ENCODE results near the gene AGPAT1. TPM values are rescaled to one million over a fixed set of nuclear protein-coding genes. Genes with fewer than 3 reads are reported as not detected.
A peak's percentile ranks its signal among the peaks of the same experiment; 100 is the strongest.

The AGPAT1 gene
- total RNA-seq, 6 donors from 2014 or later = 25.9 to 54.5 (median 32.6) TPM

DNA sequence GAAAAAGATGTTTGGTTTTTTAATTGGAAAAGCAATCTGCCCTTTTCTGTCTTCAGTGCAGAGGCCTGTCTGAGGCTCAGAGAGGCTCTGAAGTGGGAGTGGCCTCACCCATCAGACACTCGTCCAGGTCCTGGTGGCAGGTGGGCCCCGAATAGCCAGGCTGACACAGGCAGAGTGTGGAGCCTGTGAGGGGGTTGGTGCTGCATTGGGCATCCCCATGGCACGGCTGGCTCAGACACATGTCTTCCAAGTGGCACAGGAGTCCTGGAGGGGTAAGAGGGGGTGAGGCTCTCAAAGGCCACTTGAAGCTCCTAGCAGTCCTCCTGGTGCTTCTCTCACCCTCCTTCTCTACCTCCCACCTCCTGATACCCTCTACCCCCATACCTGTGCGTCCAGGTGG is 44.1 kb upstream of the AGPAT1 start:
- Histone ChIP-seq H3K27me3 (no peaks in the 10 kb centered on the region), H3K4me3 (no peak overlapping the region), H3K9me3 (no peaks in the 10 kb centered on the region), H3K27ac (peak overlapping the region in 2 of 4 donors; percentile 54 to 87), H3K36me3 (peaks cover 0 to 61% (median 10%) of the 10 kb centered on the region in 4 donors), H3K4me1 (peaks cover 5 to 13% (median 8%) of the 10 kb centered on the region in 4 donors)
- WGBS, 2 donors = 61 to 92% methylated on average over 4 of the region's 4 CpGs
- ATAC-seq (ENCODE audit: low FRiP score in 2 of 2) = no peak
- DNase-seq = peak in 1 of 2 donors; percentile 11
- TF ChIP-seq POLR2A (IDR thresholded peaks at IDR 0.05) (no peak), POLR2AphosphoS5 (IDR thresholded peaks at IDR 0.05) (no peak), EP300 (IDR thresholded peaks at IDR 0.05) (no peak)
- TF ChIP-seq, protein P1, sequence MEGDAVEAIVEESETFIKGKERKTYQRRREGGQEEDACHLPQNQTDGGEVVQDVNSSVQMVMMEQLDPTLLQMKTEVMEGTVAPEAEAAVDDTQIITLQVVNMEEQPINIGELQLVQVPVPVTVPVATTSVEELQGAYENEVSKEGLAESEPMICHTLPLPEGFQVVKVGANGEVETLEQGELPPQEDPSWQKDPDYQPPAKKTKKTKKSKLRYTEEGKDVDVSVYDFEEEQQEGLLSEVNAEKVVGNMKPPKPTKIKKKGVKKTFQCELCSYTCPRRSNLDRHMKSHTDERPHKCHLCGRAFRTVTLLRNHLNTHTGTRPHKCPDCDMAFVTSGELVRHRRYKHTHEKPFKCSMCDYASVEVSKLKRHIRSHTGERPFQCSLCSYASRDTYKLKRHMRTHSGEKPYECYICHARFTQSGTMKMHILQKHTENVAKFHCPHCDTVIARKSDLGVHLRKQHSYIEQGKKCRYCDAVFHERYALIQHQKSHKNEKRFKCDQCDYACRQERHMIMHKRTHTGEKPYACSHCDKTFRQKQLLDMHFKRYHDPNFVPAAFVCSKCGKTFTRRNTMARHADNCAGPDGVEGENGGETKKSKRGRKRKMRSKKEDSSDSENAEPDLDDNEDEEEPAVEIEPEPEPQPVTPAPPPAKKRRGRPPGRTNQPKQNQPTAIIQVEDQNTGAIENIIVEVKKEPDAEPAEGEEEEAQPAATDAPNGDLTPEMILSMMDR (IDR thresholded peaks at IDR 0.05) = no peak

DNA sequence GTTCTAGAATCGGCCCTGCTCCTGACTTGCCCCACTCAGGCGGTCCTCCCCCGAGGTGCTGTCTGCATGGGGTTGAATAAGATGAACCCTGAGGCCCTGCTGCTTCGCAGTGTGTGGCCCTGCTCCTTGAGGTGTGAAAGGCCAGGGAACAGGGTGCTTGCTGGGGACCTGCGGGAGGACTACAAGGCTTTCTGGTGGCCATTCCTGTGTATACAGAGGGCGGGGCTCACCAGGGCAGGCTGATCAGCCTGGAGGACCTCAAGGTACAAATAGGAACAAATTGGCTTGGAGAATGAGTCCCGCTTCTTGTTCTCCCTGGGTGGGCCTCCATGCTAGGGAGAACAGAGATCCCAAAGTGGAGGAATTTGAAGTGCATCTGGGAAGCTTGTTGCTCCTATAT is 42.3 kb upstream of the AGPAT1 start:
- Histone ChIP-seq H3K36me3 (peaks cover 0 to 74% (median 17%) of the 10 kb centered on the region in 4 donors), H3K27me3 (no peaks in the 10 kb centered on the region), H3K27ac (peak overlapping the region in 2 of 4 donors; percentile 42 to 44), H3K4me1 (peaks cover 2 to 9% (median 6%) of the 10 kb centered on the region in 4 donors), H3K4me3 (no peak overlapping the region), H3K9me3 (no peaks in the 10 kb centered on the region)
- WGBS, 2 donors = 82 to 88% methylated on average over 3 to 6 of the region's 7 CpGs
- DNase-seq (peak in 1 of 2 donors; percentile 19), ATAC-seq (ENCODE audit: low FRiP score in 2 of 2) (no peak)
- no peak for TF ChIP-seq POLR2AphosphoS5 (IDR thresholded peaks at IDR 0.05)
- TF ChIP-seq EP300 (IDR thresholded peaks at IDR 0.05) = no peak
- TF ChIP-seq, protein P1 (IDR thresholded peaks at IDR 0.05) = no peak
- TF ChIP-seq POLR2A (IDR thresholded peaks at IDR 0.05) = no peak

DNA sequence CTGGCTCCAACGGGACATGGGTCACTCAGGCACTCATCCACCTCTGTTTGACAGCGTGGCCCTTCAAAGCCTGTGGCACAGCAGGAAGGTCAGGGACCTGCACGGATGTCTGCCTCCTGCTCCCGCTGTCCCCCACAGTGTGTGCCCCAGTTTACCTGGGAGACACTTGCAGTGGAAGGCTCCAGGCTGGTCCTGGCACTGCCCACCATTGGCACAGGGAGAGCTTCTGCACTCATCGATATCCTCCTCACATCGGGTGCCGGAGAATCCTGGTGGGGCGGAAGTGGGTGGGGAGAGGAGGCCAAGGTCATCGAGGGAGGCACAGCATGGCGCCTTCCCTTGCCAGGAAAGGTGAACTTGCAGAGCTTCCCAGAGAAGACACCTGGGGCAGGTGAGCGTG is 41.1 kb upstream of the AGPAT1 start:
- H3K9me3 ChIP-seq = no peaks in the 10 kb centered on the region
- peak in 1 of 2 donors; percentile 7 for DNase-seq
- H3K4me1 ChIP-seq = peaks cover under 1 to 4% (median 3%) of the 10 kb centered on the region in 4 donors
- no peak overlapping the region for H3K27ac ChIP-seq
- ATAC-seq (ENCODE audit: low FRiP score in 2 of 2) = no peak
- WGBS, 2 donors = 79 to 83% methylated on average over 6 to 11 of the region's 11 CpGs
- no peaks in the 10 kb centered on the region for H3K27me3 ChIP-seq
- H3K4me3 ChIP-seq = no peak overlapping the region
- TF ChIP-seq, protein P1 (IDR thresholded peaks at IDR 0.05) = no peak
- no peak for TF ChIP-seq EP300 (IDR thresholded peaks at IDR 0.05)
- no peak for TF ChIP-seq POLR2A (IDR thresholded peaks at IDR 0.05)
- TF ChIP-seq POLR2AphosphoS5 (IDR thresholded peaks at IDR 0.05) = no peak
- H3K36me3 ChIP-seq = peaks cover 0 to 83% (median 17%) of the 10 kb centered on the region in 4 donors

DNA sequence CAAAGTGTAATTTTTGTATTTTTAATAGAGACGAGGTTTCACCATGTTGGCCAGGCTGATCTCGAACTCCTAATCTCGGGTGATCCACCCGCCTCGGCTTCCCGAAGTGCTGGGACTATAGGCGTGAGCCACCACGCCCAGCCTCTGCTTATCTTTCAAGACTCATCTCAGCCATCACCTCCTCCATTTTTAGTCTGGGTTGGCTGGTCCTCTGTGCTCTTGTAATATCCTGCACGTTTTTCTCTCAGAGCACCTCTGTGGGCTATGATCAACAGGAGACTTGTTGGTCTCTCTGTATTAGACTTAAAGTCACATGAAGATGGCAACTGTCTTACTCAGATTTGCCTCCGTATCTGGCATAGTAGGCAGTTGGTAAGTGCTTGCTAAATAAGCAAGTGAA is 40.4 kb upstream of the AGPAT1 start:
- no peak for DNase-seq
- H3K27ac ChIP-seq = no peak overlapping the region
- H3K36me3 ChIP-seq = peaks cover 0 to 79% (median 17%) of the 10 kb centered on the region in 4 donors
- no peaks in the 10 kb centered on the region for H3K4me1 ChIP-seq
- no peak for TF ChIP-seq POLR2AphosphoS5 (IDR thresholded peaks at IDR 0.05)
- TF ChIP-seq EP300 (IDR thresholded peaks at IDR 0.05) = no peak
- TF ChIP-seq, protein P1 (IDR thresholded peaks at IDR 0.05) = no peak
- TF ChIP-seq POLR2A (IDR thresholded peaks at IDR 0.05) = no peak
- no peak overlapping the region for H3K4me3 ChIP-seq
- H3K9me3 ChIP-seq = no peaks in the 10 kb centered on the region
- ATAC-seq (ENCODE audit: low FRiP score in 2 of 2) = no peak
- H3K27me3 ChIP-seq = no peaks in the 10 kb centered on the region
- 87 to 91% methylated on average over 10 of the region's 10 CpGs for WGBS, 2 donors

DNA sequence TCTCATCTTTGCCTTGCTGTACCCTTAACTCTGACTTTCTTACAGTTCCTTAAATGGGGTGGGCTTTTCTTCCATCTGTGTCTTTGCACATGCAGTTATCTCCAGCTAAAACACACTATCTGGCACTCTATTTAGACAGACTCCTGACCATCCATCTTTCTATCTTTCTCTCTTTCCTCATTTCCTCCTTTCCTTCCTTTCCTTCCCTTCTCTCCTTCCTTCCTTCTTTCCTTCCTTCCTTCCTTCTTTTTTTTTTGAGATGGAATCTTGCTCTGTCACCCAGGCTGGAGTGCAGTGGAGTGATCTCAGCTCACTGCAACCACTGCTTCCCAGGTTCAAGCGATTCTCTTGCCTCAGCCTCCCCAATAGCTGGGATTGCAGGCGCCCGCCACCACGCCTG is 39.7 kb upstream of the AGPAT1 start:
- H3K27ac ChIP-seq = no peak overlapping the region
- H3K9me3 ChIP-seq = no peaks in the 10 kb centered on the region
- DNase-seq (no peak), ATAC-seq (ENCODE audit: low FRiP score in 2 of 2) (no peak)
- H3K27me3 ChIP-seq = no peaks in the 10 kb centered on the region
- H3K36me3 ChIP-seq = peaks cover 0 to 77% (median 15%) of the 10 kb centered on the region in 4 donors
- 93 to 97% methylated on average over 4 of the region's 4 CpGs for WGBS, 2 donors
- H3K4me3 ChIP-seq = no peak overlapping the region
- no peaks in the 10 kb centered on the region for H3K4me1 ChIP-seq
- TF ChIP-seq, protein P1 (IDR thresholded peaks at IDR 0.05) = no peak
- no peak for TF ChIP-seq POLR2A (IDR thresholded peaks at IDR 0.05)
- TF ChIP-seq EP300 (IDR thresholded peaks at IDR 0.05) = no peak
- no peak for TF ChIP-seq POLR2AphosphoS5 (IDR thresholded peaks at IDR 0.05)

Measured in upper lobe of left lung (tissue), 6 donors.